HEK293T (cell line): ENCODE data around the gene ALDH8A1.
"Not testable (repeated sequence)": the region's sequence is repeated elsewhere in the genome, so short reads cannot be mapped to it uniquely, and the experiment has no call there.

ENCODE experiments used
- CTCF ChIA-PET: fragments of 350-600 bp; formaldehyde crosslinking; extraction: SDS; loops from one replicate; lab custom pipeline; 2021; ENCODE audit warnings: antibody characterized with exemption, inconsistent platforms; lab: Yijun Ruan, JAX
- POLR2A ChIA-PET: fragments of 350-600 bp; formaldehyde crosslinking; extraction: SDS; loops from one replicate; lab custom pipeline; 2020; ENCODE audit warnings: antibody characterized with exemption, inconsistent platforms; lab: Yijun Ruan, JAX
- DNase-seq: peaks from one replicate; pipeline ENCODE4 v3.0.0; 2012; ENCODE audit warnings: mixed read lengths; ENCODE audit errors: extremely low spot score
- ARNT ChIP-seq: fragments of 450-650 bp; IDR thresholded peaks from 2 replicates; pipeline ENCODE4 v1.6.1; 2017; ENCODE audit warnings: mild to moderate bottlenecking
- BHLHE40 ChIP-seq: fragments of 450-650 bp; IDR thresholded peaks from 2 replicates; pipeline ENCODE4 v1.6.1; 2016; ENCODE audit warnings: mild to moderate bottlenecking, moderate library complexity, borderline replicate concordance
- CTBP1 ChIP-seq: fragments of 450-650 bp; IDR thresholded peaks from 2 replicates; pipeline ENCODE4 v1.6.1; 2016; ENCODE audit warnings: borderline replicate concordance
- ELF4 ChIP-seq: fragments of 450-650 bp; IDR thresholded peaks from 2 replicates; pipeline ENCODE4 v1.6.1; 2017; ENCODE audit warnings: antibody characterized with exemption
- FOXA1 ChIP-seq: fragments of 450-650 bp; IDR thresholded peaks from 2 replicates; pipeline ENCODE4 v1.6.1; 2016; ENCODE audit warnings: mild to moderate bottlenecking
- FOXK2 ChIP-seq: fragments of 450-650 bp; IDR thresholded peaks from 2 replicates; pipeline ENCODE4 v1.6.1; 2016; ENCODE audit warnings: mild to moderate bottlenecking
- FOXM1 ChIP-seq: fragments of 450-650 bp; IDR thresholded peaks from 2 replicates; pipeline ENCODE4 v1.6.1; 2017; ENCODE audit warnings: mild to moderate bottlenecking, borderline replicate concordance
- HDGF ChIP-seq: fragments of 450-650 bp; IDR thresholded peaks from 2 replicates; pipeline ENCODE4 v1.6.1; 2017; ENCODE audit warnings: antibody characterized with exemption, borderline replicate concordance
- L3MBTL2 ChIP-seq: fragments of 450-650 bp; conservative IDR thresholded peaks from 2 replicates; pipeline ENCODE4 v1.6.1; 2016; ENCODE audit warnings: mild to moderate bottlenecking
- LEF1 ChIP-seq: fragments of 450-650 bp; IDR thresholded peaks from 2 replicates; pipeline ENCODE4 v1.6.1; 2017; ENCODE audit warnings: mild to moderate bottlenecking, borderline replicate concordance
- NFRKB ChIP-seq: fragments of 450-650 bp; IDR thresholded peaks from 2 replicates; pipeline ENCODE4 v1.6.1; 2016; ENCODE audit warnings: mild to moderate bottlenecking, moderate library complexity
- PKNOX1 ChIP-seq: fragments of 450-650 bp; IDR thresholded peaks from 2 replicates; pipeline ENCODE4 v1.6.1; 2016
- SP1 ChIP-seq: fragments of 450-650 bp; IDR thresholded peaks from 2 replicates; pipeline ENCODE4 v1.6.1; 2017
- SUZ12 ChIP-seq: fragments of 450-650 bp; IDR thresholded peaks from 2 replicates; pipeline ENCODE4 v1.6.1; 2016; ENCODE audit warnings: mild to moderate bottlenecking
- TARDBP ChIP-seq: fragments of 450-650 bp; IDR thresholded peaks from 2 replicates; pipeline ENCODE4 v1.6.1; 2016
- ZNF384 ChIP-seq: fragments of 450-650 bp; IDR thresholded peaks from 2 replicates; pipeline ENCODE4 v1.6.1; 2016

Gene ALDH8A1

DNA sequence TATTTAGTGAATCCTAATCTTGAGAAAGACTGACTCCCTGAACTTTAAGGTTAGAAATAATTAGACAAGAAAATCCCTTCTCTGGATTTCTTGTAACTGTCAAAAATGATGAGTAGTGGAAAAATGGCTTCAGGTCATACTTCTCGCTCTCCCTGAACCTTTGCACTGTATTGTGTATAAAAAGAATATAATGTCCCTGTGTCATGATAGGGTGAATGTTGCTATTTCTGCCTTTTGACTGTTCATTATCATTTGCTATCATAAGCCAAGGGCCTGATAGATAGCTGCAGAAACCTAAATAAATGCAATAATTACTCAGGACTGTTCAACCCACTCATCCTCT, 39.3 kb downstream of the ALDH8A1 start:
- DNase-seq, result no peak
- TF ChIP-seq ELF4 (no peak), FOXA1 (no peak), LEF1 (no peak), ZNF384 (no peak), NFRKB (no peak), CTBP1 (no peak), PKNOX1 (no peak), SUZ12 (no peak), SP1 (no peak), BHLHE40 (no peak), TARDBP (no peak), FOXM1 (no peak), FOXK2 (no peak), L3MBTL2 (no peak), ARNT (no peak), HDGF (no peak)
- ChIA-PET POLR2A (no interaction called here), CTCF (no interaction called here)

DNA sequence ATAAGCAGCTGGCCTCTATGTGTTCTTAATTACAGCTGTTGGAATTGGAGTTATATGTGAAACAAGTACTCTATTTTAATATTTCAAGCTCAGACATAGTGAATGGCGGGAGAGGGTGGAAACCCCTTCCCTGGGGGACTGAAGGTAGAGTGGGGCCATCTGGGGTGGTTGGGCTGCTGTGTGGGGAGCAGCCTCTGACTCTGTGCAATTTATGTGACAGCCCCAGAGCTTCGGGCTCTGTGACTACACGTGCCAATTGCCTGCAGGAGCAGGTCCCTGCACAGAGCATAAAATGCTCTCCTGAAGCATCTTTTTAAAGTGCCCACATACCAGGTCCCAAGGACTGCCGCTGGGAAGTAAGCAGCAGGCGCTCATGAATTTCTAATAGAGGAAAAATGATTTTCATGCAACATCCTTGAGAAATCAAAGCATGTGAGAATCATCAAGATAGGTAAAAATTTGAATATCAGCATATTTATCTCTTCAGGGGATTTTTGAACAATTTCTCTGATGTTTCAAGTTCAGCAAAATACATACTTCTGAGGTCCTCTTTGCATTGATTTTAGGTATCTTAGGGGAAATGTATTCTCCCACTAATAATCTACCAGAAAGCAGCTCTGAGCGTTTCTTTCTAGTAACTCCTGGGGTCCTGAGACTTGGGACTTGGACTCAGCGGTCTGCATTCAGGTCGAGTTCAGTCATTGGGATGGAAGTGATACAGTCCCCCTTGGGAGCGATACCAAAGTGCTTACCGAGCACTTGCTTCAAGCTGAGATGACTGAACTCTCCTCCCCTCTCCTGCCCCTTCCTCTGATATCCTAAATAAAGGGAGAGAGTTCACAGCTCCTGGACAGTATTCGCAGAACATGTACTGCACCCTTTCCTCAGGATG, 40.0 kb downstream of the ALDH8A1 start:
- DNase-seq, result no peak
- POLR2A ChIA-PET, result no interaction called here
- CTCF ChIA-PET, result no interaction called here
- 0 out of 2 replicates have a peak, but pooled peaks have one; percentile 19 for TF ChIP-seq L3MBTL2
- no peak for TF ChIP-seq HDGF

DNA sequence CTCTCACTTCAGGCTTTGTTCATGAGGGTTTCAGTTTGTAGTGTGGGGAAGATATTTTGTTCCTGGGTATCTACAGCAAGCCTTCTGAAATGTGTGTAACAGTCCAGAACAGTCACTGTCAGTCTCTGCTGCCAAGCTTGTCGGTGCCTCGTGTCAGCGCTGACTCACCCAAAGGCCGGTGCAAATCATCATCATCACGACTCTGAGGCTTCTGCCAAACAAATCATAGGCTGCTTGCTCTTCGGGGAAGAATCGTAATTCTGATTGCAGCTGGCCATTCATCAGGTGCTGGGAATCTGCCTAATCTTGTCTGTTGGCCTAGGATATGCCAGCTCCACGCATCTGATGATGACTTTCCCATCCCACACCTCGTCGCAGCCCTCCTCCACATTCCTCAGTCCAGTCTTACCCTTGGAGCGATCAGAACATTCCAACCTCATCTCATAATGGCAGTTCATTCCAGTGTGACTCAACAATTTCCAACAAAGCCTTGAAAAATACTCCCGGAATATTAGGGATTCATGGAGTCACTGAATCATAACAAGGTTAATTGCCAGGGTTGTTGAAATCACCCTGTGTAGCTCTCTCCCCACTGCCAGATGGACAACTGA, 40.9 kb downstream of the ALDH8A1 start:
- TF ChIP-seq SUZ12, result no peak
- TF ChIP-seq ELF4, result no peak
- no peak for TF ChIP-seq SP1
- no peak for TF ChIP-seq ZNF384
- TF ChIP-seq FOXM1, result no peak
- TF ChIP-seq CTBP1, result no peak
- TF ChIP-seq FOXK2, result no peak
- no peak for TF ChIP-seq TARDBP
- no peak for TF ChIP-seq NFRKB
- no peak for TF ChIP-seq PKNOX1
- TF ChIP-seq L3MBTL2, result no peak
- no peak for TF ChIP-seq FOXA1
- no peak for TF ChIP-seq LEF1
- no peak for TF ChIP-seq BHLHE40
- TF ChIP-seq HDGF, result no peak
- TF ChIP-seq ARNT, result no peak
- POLR2A ChIA-PET, result no interaction called here
- CTCF ChIA-PET, result no interaction called here
- no peak for DNase-seq

DNA sequence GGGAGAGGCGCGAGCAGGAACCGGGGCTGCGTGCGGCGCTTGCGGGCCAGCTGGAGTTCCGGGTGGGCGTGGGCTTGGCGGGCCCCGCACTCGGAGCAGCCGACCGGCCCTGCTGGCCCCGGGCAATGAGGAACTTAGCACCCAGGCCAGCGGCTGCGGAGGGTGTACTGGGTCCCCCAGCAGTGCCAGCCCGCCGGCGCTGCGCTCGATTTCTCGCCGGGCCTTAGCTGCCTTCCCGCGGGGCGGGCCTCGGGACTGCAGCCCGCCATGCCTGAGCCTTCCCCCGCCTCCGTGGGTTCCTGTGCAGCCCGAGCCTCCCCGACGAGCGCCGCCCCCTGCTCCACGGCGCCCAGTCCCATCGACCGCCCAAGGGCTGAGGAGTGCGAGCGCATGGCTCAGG, 45.2 kb downstream of the ALDH8A1 start:
- POLR2A ChIA-PET, result not testable (repeated sequence)

DNA sequence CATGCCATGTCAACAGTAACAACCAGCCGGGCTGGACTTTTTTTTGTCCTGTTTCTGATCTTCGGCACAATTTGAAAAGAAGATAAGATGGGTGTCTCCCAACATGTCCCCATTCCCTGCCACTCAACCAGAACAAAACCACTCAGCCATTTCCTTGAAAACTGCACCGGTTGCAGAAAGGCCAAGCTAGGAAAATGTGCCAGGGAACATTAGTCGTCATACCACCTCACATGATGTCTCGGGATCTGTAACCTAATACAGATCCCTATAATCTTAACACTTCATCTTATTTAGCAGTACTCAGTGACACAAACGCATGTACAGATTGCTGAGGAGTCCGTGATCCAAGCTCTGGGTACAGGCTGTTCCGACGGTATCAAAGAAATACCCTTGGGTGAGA, 46.5 kb downstream of the ALDH8A1 start:
- POLR2A ChIA-PET, result no interaction called here
- TF ChIP-seq HDGF (no peak), SP1 (no peak), SUZ12 (no peak), ARNT (no peak), CTBP1 (no peak), FOXM1 (no peak), NFRKB (no peak), BHLHE40 (no peak), ZNF384 (no peak), ELF4 (no peak)
- DNase-seq, result no peak
- CTCF ChIA-PET, result no interaction called here

More for the DNA sequence above, 45.2 kb downstream of the ALDH8A1 start:
- DNase-seq, CTCF ChIA-PET: not testable (repeated sequence)

DNA sequence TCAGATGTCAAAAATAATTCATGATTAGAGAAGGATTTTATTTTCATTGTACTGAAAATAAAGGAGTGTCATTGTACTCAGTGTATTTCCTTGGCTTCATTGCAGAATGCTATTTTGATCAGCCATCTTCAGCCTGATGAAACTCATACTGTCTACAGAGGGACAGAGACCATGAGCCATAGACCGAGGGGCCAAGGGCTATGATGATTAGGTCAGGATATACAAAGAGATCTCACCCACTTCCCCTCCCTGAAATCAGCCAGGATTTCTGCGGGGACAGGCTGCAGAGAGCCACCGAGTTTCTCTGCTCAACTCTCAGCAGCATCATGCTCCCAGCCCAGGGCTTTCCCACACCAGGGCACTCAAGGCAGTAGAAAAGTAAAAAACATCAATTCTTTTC, 47.0 kb downstream of the ALDH8A1 start:
- no peak for DNase-seq
- TF ChIP-seq FOXA1 (no peak), PKNOX1 (no peak), SP1 (no peak), ZNF384 (no peak), BHLHE40 (no peak), FOXK2 (no peak), L3MBTL2 (no peak), ELF4 (no peak), LEF1 (no peak), TARDBP (no peak), NFRKB (no peak), HDGF (no peak), SUZ12 (no peak), CTBP1 (no peak)
- ChIA-PET CTCF (no interaction called here), POLR2A (no interaction called here)
